Esophagus squamous epithelium (tissue), 5 donors: ENCODE measurements around the gene CLEC4A. TPM values are rescaled to one million over a fixed set of nuclear protein-coding genes. Genes with fewer than 3 reads are reported as not detected.
"Not testable (repeated sequence)": the region's sequence is repeated elsewhere in the genome, so short reads cannot be mapped to it uniquely, and the experiment has no call there.

Source experiments
- DNase-seq: peaks from one replicate; lab custom pipeline; 2025; lab: John Stamatoyannopoulos, UW
- H3K27ac ChIP-seq, 4 donors: fragments of 200-600 bp; sonication (generic); one replicate each; pipeline ENCODE4 v1.5.1; 2016 to 2019; ENCODE audit warnings: mild to moderate bottlenecking in 1 of 4
- H3K27me3 ChIP-seq, 4 donors: fragments of 200-600 bp; sonication (generic); 1 replicate in 3 of 4; 2 replicates in 1 of 4; pipeline versions ENCODE4 v1.5.1 to v1.6.0; 2017 to 2021; ENCODE audit warnings: antibody characterized with exemption in 1 of 4
- H3K36me3 ChIP-seq, 3 donors: fragments of 200-600 bp; sonication (generic); one replicate each; pipeline ENCODE4 v1.5.1; 2016 to 2019
- H3K4me1 ChIP-seq, 3 donors: fragments of 200-600 bp; sonication (generic); one replicate each; pipeline ENCODE4 v1.5.1; 2017 to 2019
- H3K4me3 ChIP-seq, 4 donors: fragments of 200-600 bp; sonication (generic); 1 replicate in 3 of 4; 2 replicates in 1 of 4; pipeline ENCODE4 v1.5.1; 2016 to 2019; ENCODE audit warnings: mild to moderate bottlenecking in 2 of 4, moderate library complexity in 1 of 4
- H3K9me3 ChIP-seq, 3 donors: fragments of 200-600 bp; sonication (generic); one replicate each; pipeline ENCODE4 v1.5.1; 2016 to 2019
- CTCF ChIP-seq, 6 experiments: fragments of 450-650 bp in 4 of 6; fragments of 200-600 bp in 2 of 6; sonication (generic) in 2 of 6; IDR thresholded peaks; one replicate each; pipeline ENCODE4 v1.5.1; 2016 to 2019; ENCODE audit warnings: antibody characterized with exemption in 6 of 6, mild to moderate bottlenecking in 4 of 6, moderate library complexity in 4 of 6
- POLR2A ChIP-seq, 4 donors: fragments of 450-650 bp; IDR thresholded peaks; one replicate each; pipeline ENCODE4 v1.6.1; 2017; ENCODE audit warnings: antibody characterized with exemption in 4 of 4, mild to moderate bottlenecking in 4 of 4, moderate library complexity in 3 of 4
- WGBS, 2 donors: methylation state at CpG; one replicate each; pipeline ENCODE4 v1.1.5; 2018; 5-methylcytosine and 5-hydroxymethylcytosine counted together
- intact Hi-C: fragments of 100-400 bp; cut with DNase I; formaldehyde crosslinking; loops from one replicate; pipeline ENCODE4 v1.15.0; 2022
- total RNA-seq, 4 donors: library from RNA; depleted of rRNA; stranded (reverse); fragments of >200 nt; gene quantifications; one replicate each; pipeline ENCODE4 v1.1.0, GENCODE V29; 2016
- donor health status: DM: yes; HTN: yes; CAD: no.

Gene CLEC4A
- total RNA-seq, 4 donors from 2014 or later: 0.61 to 2.1 (median 1.6) TPM

GRCh38 chr12:8146442-8146771, 23.0 kb downstream of the CLEC4A start:
- WGBS, 2 donors: 44 to 50% methylated on average over 1 to 4 of the region's 4 CpGs
- no peak for TF ChIP-seq CTCF (IDR thresholded peaks at IDR 0.05)
- no peak for TF ChIP-seq POLR2A (IDR thresholded peaks at IDR 0.05)
- peaks cover 0 to 8% (median 0%) of the 10 kb centered on the region in 4 donors for H3K27me3 ChIP-seq
- no peak for DNase-seq
- intact Hi-C loops: no loop called here
- H3K4me1 ChIP-seq: no peaks in the 10 kb centered on the region
- peaks cover 0 to 4% (median 0%) of the 10 kb centered on the region in 3 donors for H3K9me3 ChIP-seq
- H3K27ac ChIP-seq: peak overlapping the region in 3 of 4 donors; percentile 16 to 52 (median 51)
- H3K36me3 ChIP-seq: no peaks in the 10 kb centered on the region
- peak overlapping the region in 1 of 4 donors; percentile 47 for H3K4me3 ChIP-seq

GRCh38 chr12:8154526-8154925, 31.1 kb downstream of the CLEC4A start:
- H3K4me3 ChIP-seq: no peak overlapping the region
- H3K36me3 ChIP-seq: no peaks in the 10 kb centered on the region
- no peaks in the 10 kb centered on the region for H3K4me1 ChIP-seq
- intact Hi-C loops: no loop called here
- DNase-seq: no peak
- H3K27ac ChIP-seq: no peak overlapping the region
- TF ChIP-seq CTCF (IDR thresholded peaks at IDR 0.05) (no peak), POLR2A (IDR thresholded peaks at IDR 0.05) (no peak)
- H3K9me3 ChIP-seq: no peaks in the 10 kb centered on the region
- no peaks in the 10 kb centered on the region for H3K27me3 ChIP-seq

GRCh38 chr12:8156416-8156815, 33.0 kb downstream of the CLEC4A start:
- 82 to 90% methylated on average over 2 of the region's 2 CpGs for WGBS, 2 donors
- Histone ChIP-seq H3K4me1 (no peaks in the 10 kb centered on the region), H3K4me3 (no peak overlapping the region), H3K36me3 (no peaks in the 10 kb centered on the region), H3K27me3 (no peaks in the 10 kb centered on the region), H3K9me3 (no peaks in the 10 kb centered on the region), H3K27ac (peak overlapping the region in 1 of 4 donors; percentile 26)
- TF ChIP-seq POLR2A (IDR thresholded peaks at IDR 0.05) (no peak), CTCF (IDR thresholded peaks at IDR 0.05) (no peak)
- intact Hi-C loops: no loop called here
- no peak for DNase-seq

- no peak for TF ChIP-seq CTCF (IDR thresholded peaks at IDR 0.05)
- TF ChIP-seq POLR2A (IDR thresholded peaks at IDR 0.05): no peak
- Histone ChIP-seq H3K9me3 (no peaks in the 10 kb centered on the region), H3K27me3 (no peaks in the 10 kb centered on the region), H3K4me3 (no peak within 1 kb of the TSS), H3K27ac (peak within 1 kb of the TSS in 1 of 4 donors; percentile 26), H3K4me1 (no peaks in the 10 kb centered on the region), H3K36me3 (no peaks in the 10 kb centered on the region)
- no peak for DNase-seq
- intact Hi-C loops: no loop called here
- WGBS, 2 donors: 34 to 48% methylated on average over 3 of the region's 3 CpGs
Measured at GRCh38 chr12:8156845-8157244, 33.4 kb downstream of the CLEC4A start, which contains the start of gene ZNF705A. Gene ZNF705A (plus strand): TSS chr12:8157015. CDS start chr12:8172626, 15,611 bp downstream.

- Histone ChIP-seq H3K9me3 (no peaks in the 10 kb centered on the region), H3K4me1 (no peaks in the 10 kb centered on the region), H3K36me3 (no peaks in the 10 kb centered on the region), H3K27me3 (no peaks in the 10 kb centered on the region), H3K4me3 (no peak overlapping the region), H3K27ac (no peak overlapping the region)
- no peak for DNase-seq
- intact Hi-C loops: no loop called here
- TF ChIP-seq POLR2A (IDR thresholded peaks at IDR 0.05) (no peak), CTCF (IDR thresholded peaks at IDR 0.05) (no peak)
Measured at GRCh38 chr12:8157484-8158198, 34.2 kb downstream of the CLEC4A start.

- H3K27me3 ChIP-seq, H3K9me3 ChIP-seq, intact Hi-C loops, H3K4me1 ChIP-seq, H3K27ac ChIP-seq, H3K4me3 ChIP-seq, DNase-seq, H3K36me3 ChIP-seq: not testable (repeated sequence)
- WGBS, 2 donors: 97 to 100% methylated on average over 2 of the region's 2 CpGs
Measured at GRCh38 chr12:8172911-8173310, 49.5 kb downstream of the CLEC4A start.
